Endothelial cell of umbilical vein (primary cell): Measurements from ENCODE around the gene WDFY2. TPM values are rescaled to one million over a fixed set of nuclear protein-coding genes. Genes with fewer than 3 reads are reported as not detected.

ENCODE experiments used
- BruUV-seq: library from RNA; stranded (reverse); fragments of 400-500 nt; replicated peaks from 2 replicates; lab custom pipeline; 2021; lab: Mats Ljungman, UMichigan
- CTCF ChIA-PET: fragments of 300-600, 350-600 bp; sonication (Branson Sonifier 250); formaldehyde crosslinking; loops from one replicate; lab custom pipeline; 2021; ENCODE audit warnings: antibody characterized with exemption, inconsistent platforms; lab: Charles Lee
- POLR2A ChIA-PET: fragments of 300-600, 350-600 bp; sonication (Branson Sonifier 250); formaldehyde crosslinking; loops from one replicate; lab custom pipeline; 2021; ENCODE audit warnings: antibody characterized with exemption, inconsistent platforms; lab: Charles Lee
- DNase-seq: peaks from one replicate; pipeline ENCODE4 v3.0.0-alpha.2; 2011; ENCODE audit warnings: low read depth, low spot score
- FAIRE-seq: peaks from 2 replicates; lab custom pipeline; 2011; peaks lifted over from hg19 to GRCh38; lab: Jason Lieb, UNC
- H2AFZ ChIP-seq: 2 replicates; pipeline ENCODE4 v1.6.0; 2012; ENCODE audit warnings: low read depth, low read length, control low read depth, inconsistent platforms
- H3K27ac ChIP-seq: 2 replicates; pipeline ENCODE4 v1.5.1; 2011; ENCODE audit warnings: low read depth, mild to moderate bottlenecking, control low read depth, low read length, moderate library complexity; ENCODE audit not compliant: insufficient read depth
- H3K27me3 ChIP-seq, 2 experiments: 2 replicates each; pipeline versions ENCODE4 v1.6.0 to v1.6.1; 2011; ENCODE audit warnings: low read length in 2 of 2, mixed read lengths in 1 of 2; ENCODE audit not compliant: control insufficient read depth in 2 of 2, insufficient read depth in 2 of 2
- H3K36me3 ChIP-seq, 2 experiments: 2 replicates in 1 of 2; 3 replicates in 1 of 2; pipeline ENCODE4 v1.5.1; 2011; ENCODE audit warnings: low read length in 2 of 2, mild to moderate bottlenecking in 1 of 2, moderate library complexity in 1 of 2; ENCODE audit not compliant: control insufficient read depth in 2 of 2, insufficient read depth in 2 of 2; ENCODE audit errors: extremely low read depth in 1 of 2
- H3K4me1 ChIP-seq: 3 replicates; pipeline ENCODE4 v1.5.1; 2011; ENCODE audit warnings: mild to moderate bottlenecking, low read length; ENCODE audit not compliant: control insufficient read depth, insufficient read depth; ENCODE audit errors: extremely low read depth
- H3K4me2 ChIP-seq: 2 replicates; pipeline ENCODE4 v1.6.1; 2011; ENCODE audit warnings: low read length, control low read depth, mixed read lengths; ENCODE audit not compliant: insufficient read depth
- H3K4me3 ChIP-seq, 3 experiments: fragments of 200-600 bp in 1 of 3; sonication (generic), shearing (Covaris generic) in 1 of 3; replicated peaks in 1 of 3; 2 replicates each; pipeline ENCODE4 v1.5.1; 2011 to 2016; ENCODE audit warnings: control low read depth in 3 of 3, low read length in 3 of 3, mild to moderate bottlenecking in 2 of 3, inconsistent platforms in 1 of 3, low read depth in 1 of 3, moderate library complexity in 1 of 3; ENCODE audit not compliant: insufficient read depth in 1 of 3
- H3K79me2 ChIP-seq: 2 replicates; pipeline ENCODE4 v1.6.0; 2012; ENCODE audit warnings: low read length, inconsistent platforms; ENCODE audit not compliant: control insufficient read depth, insufficient read depth
- H3K9ac ChIP-seq: replicated peaks from 2 replicates; pipeline ENCODE3; 2011; ENCODE audit warnings: low read length, control low read depth; ENCODE audit not compliant: insufficient read depth; ENCODE audit errors: extremely low read depth
- H3K9me1 ChIP-seq: replicated peaks from 3 replicates; pipeline ENCODE4 v1.6.0; 2011; ENCODE audit warnings: mild to moderate bottlenecking, low read length; ENCODE audit not compliant: control insufficient read depth, insufficient read depth; ENCODE audit errors: extremely low read depth
- H3K9me3 ChIP-seq: replicated peaks from 2 replicates; pipeline ENCODE4 v1.5.1; 2012; ENCODE audit warnings: low read length, inconsistent platforms; ENCODE audit not compliant: control insufficient read depth, insufficient read depth
- H4K20me1 ChIP-seq: replicated peaks from 2 replicates; pipeline ENCODE3; 2011; ENCODE audit warnings: mild to moderate bottlenecking, low read length; ENCODE audit not compliant: control insufficient read depth, insufficient read depth; ENCODE audit errors: extremely low read depth
- FOS ChIP-seq: IDR thresholded peaks from 2 replicates; pipeline ENCODE4 v1.6.1; 2011; ENCODE audit warnings: mild to moderate bottlenecking, low read length, moderate library complexity, borderline replicate concordance; ENCODE audit not compliant: insufficient read depth
- GATA2 ChIP-seq: IDR thresholded peaks from 2 replicates; pipeline ENCODE4 v1.7.0; 2011; ENCODE audit warnings: low read depth, mild to moderate bottlenecking, moderate library complexity, mixed read lengths, low read length; ENCODE audit not compliant: insufficient read length, insufficient read depth
- JUN ChIP-seq: IDR thresholded peaks from 2 replicates; pipeline ENCODE4 v1.6.1; 2011; ENCODE audit warnings: borderline replicate concordance, low read depth; ENCODE audit not compliant: insufficient read length, insufficient read depth
- MYC ChIP-seq: IDR thresholded peaks from one replicate; pipeline ENCODE4 v1.6.1; 2011; ENCODE audit warnings: mild to moderate bottlenecking, low read depth, low read length
- dilution Hi-C: fragments of 300-500 bp; cut with MboI; formaldehyde crosslinking; loops from one replicate; pipeline ENCODE4 v1.15.0; 2019; ENCODE audit warnings: low sequenced_read_pairs; ENCODE audit not compliant: extremely low pct_ligation_motif_present
- intact Hi-C: fragments of 100-400 bp; cut with micrococcal nuclease; formaldehyde crosslinking; loops from one replicate; pipeline ENCODE4 v1.10.0; 2022
- polyA plus RNA-seq, 4 experiments: library from polyadenylated mRNA; depleted of rRNA in 3 of 4; stranded (reverse) in 3 of 4; unstranded in 1 of 4; fragments of >200 nt; gene quantifications; 2 replicates each; pipeline versions ENCODE4 v1.2.1 to v1.2.3, GENCODE V29; 2011 to 2012; ENCODE audit warnings: missing spikeins in 1 of 4
- total RNA-seq: library from RNA; stranded (reverse); gene quantifications from 2 replicates; pipeline ENCODE4 v1.2.3, GENCODE V29; 2021
- TF ChIP-seq, protein P1 (sequence below), 2 donors: IDR thresholded peaks; 1 replicate in 1 of 2; 2 replicates in 1 of 2; pipeline ENCODE4 v1.5.1; 2011; ENCODE audit warnings: low read length in 2 of 2, mild to moderate bottlenecking in 2 of 2, moderate library complexity in 2 of 2, control low read depth in 1 of 2, inconsistent platforms in 1 of 2, low read depth in 1 of 2; ENCODE audit not compliant: insufficient read depth in 1 of 2; ENCODE audit errors: extremely low read depth in 1 of 2

Gene WDFY2
- total and polyA plus RNA-seq, 2 donors (not counting 3 experiments of a cell fraction or from before 2014, with no cell fraction given), result 2.1 to 5.5 TPM

DNA sequence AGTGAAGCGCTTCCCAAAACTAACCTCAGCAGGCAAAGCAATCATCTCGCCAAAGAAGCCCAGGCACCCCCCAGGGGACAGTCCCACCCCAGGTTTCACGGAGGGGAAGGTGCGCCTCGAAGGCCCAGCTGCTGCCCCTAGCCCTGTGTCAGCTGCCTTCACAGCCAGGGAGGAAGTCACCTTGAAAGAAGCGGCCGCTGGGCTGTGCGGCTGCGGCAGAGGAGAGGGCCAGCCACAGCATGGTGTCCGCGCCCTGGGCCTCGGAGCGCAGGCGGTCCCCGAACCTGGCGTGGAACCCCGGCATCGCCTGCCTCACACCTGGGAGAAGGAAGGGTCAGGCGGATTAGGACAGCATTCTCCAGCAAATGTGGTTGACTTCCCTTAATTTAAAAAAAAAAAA, 184.7 kb downstream of the WDFY2 start:
- H3K27ac ChIP-seq, result no peak overlapping the region
- no peaks in the 10 kb centered on the region for H3K9me3 ChIP-seq
- ChIA-PET CTCF (no interaction called here), POLR2A (no interaction called here)
- H2AFZ ChIP-seq, result no peak overlapping the region
- no peaks in the 10 kb centered on the region for H3K9me1 ChIP-seq
- no peaks in the 10 kb centered on the region for H3K79me2 ChIP-seq
- DNase-seq, result no peak
- peaks cover 11% of the 10 kb centered on the region for H3K4me1 ChIP-seq
- H3K4me3 ChIP-seq, result no peak overlapping the region
- H3K9ac ChIP-seq, result no peak overlapping the region
- intact Hi-C loops (loop anchor here (10.0 kb wide), 1 partner anchor 184 kb away; the partner anchor contains the start of gene WDFY2), dilution Hi-C loops (no loop called here)
- peaks cover 0 to 2% of the 10 kb centered on the region in 2 experiments for H3K27me3 ChIP-seq
- no peak overlapping the region for H3K4me2 ChIP-seq
- H4K20me1 ChIP-seq, result no peaks in the 10 kb centered on the region
- TF ChIP-seq GATA2 (no peak), JUN (no peak), FOS (no peak), MYC (no peak)
- TF ChIP-seq, protein P1, sequence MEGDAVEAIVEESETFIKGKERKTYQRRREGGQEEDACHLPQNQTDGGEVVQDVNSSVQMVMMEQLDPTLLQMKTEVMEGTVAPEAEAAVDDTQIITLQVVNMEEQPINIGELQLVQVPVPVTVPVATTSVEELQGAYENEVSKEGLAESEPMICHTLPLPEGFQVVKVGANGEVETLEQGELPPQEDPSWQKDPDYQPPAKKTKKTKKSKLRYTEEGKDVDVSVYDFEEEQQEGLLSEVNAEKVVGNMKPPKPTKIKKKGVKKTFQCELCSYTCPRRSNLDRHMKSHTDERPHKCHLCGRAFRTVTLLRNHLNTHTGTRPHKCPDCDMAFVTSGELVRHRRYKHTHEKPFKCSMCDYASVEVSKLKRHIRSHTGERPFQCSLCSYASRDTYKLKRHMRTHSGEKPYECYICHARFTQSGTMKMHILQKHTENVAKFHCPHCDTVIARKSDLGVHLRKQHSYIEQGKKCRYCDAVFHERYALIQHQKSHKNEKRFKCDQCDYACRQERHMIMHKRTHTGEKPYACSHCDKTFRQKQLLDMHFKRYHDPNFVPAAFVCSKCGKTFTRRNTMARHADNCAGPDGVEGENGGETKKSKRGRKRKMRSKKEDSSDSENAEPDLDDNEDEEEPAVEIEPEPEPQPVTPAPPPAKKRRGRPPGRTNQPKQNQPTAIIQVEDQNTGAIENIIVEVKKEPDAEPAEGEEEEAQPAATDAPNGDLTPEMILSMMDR (IDR thresholded peaks at IDR 0.05; ENCODE audit: extremely low read depth in 1 of 2, insufficient read depth in 1 of 2, low read depth in 1 of 2, low read length in 2 of 2), result no peak
- H3K36me3 ChIP-seq, result no peaks in the 10 kb centered on the region
- FAIRE-seq, result no peak
- no TSS peak for BruUV-seq
